ENCODE results near the gene MMP14.
A peak's percentile ranks its signal among the peaks of the same experiment; 100 is the strongest.

Gene MMP14

GRCh38 chr14:22861651-22862050 lies 25.3 kb downstream of the MMP14 start:
- no peak for DNase-seq (ENCODE audit: low read depth in 2 of 2)

GRCh38 chr14:22864979-22865378 lies 28.6 kb downstream of the MMP14 start:
- DNase-seq (ENCODE audit: low read depth in 2 of 2), result no peak

GRCh38 chr14:22865424-22866405 lies 29.3 kb downstream of the MMP14 start:
- no peak for DNase-seq (ENCODE audit: low read depth in 2 of 2)

GRCh38 chr14:22866874-22867273 lies 30.5 kb downstream of the MMP14 start:
- DNase-seq (ENCODE audit: low read depth in 2 of 2), result no peak

- DNase-seq (ENCODE audit: low read depth in 2 of 2), result no peak
Observed at GRCh38 chr14:22870811-22871223, 34.4 kb downstream of the MMP14 start.

GRCh38 chr14:22871224-22872032 lies 35.0 kb downstream of the MMP14 start, which contains the start of gene LRP10:
Gene LRP10, plus strand, starts transcription at chr14:22871740. Its CDS starts 564 bp downstream, at chr14:22872304.
- DNase-seq (ENCODE audit: low read depth in 2 of 2), result peak; percentile 69 to 73

GRCh38 chr14:22872033-22872832 lies 35.8 kb downstream of the MMP14 start:
- peak; percentile 51 to 65 for DNase-seq (ENCODE audit: low read depth in 2 of 2)

- no peak for DNase-seq (ENCODE audit: low read depth in 2 of 2)
Observed at GRCh38 chr14:22872833-22873520, 36.6 kb downstream of the MMP14 start.

- no peak for DNase-seq (ENCODE audit: low read depth in 2 of 2)
Observed at GRCh38 chr14:22875003-22875747, 38.8 kb downstream of the MMP14 start.

- DNase-seq (ENCODE audit: low read depth in 2 of 2), result no peak
Observed at GRCh38 chr14:22875748-22876319, 39.4 kb downstream of the MMP14 start.

GRCh38 chr14:22877000-22877501 lies 40.7 kb downstream of the MMP14 start:
- DNase-seq (ENCODE audit: low read depth in 2 of 2), result no peak

- DNase-seq (ENCODE audit: low read depth in 2 of 2), result no peak
Observed at GRCh38 chr14:22878271-22879246, 42.2 kb downstream of the MMP14 start.

- no peak for DNase-seq (ENCODE audit: low read depth in 2 of 2)
Observed at GRCh38 chr14:22882064-22882463, 45.7 kb downstream of the MMP14 start.

- no peak for DNase-seq (ENCODE audit: low read depth in 2 of 2)
Observed at GRCh38 chr14:22882529-22883172, 46.3 kb downstream of the MMP14 start.

- DNase-seq (ENCODE audit: low read depth in 2 of 2), result no peak
Observed at GRCh38 chr14:22883173-22883976, 47.0 kb downstream of the MMP14 start, which contains the start of gene REM2. Gene REM2, plus strand, starts transcription at chr14:22883222. Its CDS starts 66 bp downstream, at chr14:22883288.

- DNase-seq (ENCODE audit: low read depth in 2 of 2), result no peak
Observed at GRCh38 chr14:22884076-22884737, 47.8 kb downstream of the MMP14 start.
